GM19438 (cell line): ENCODE measurements around the gene CRKL.
A peak's percentile ranks its signal among the peaks of the same experiment; 100 is the strongest.

Experiments
- ATAC-seq: cut with Tn5 transposase; IDR thresholded peaks from one replicate; pipeline ENCODE4 v1.9.1; 2021; ENCODE audit warnings: low read depth; ENCODE audit not compliant: unreplicated experiment

CRKL gene

GRCh38 chr22:20993304-20994127, 76.3 kb downstream of the CRKL start:
- no peak for ATAC-seq

DNA sequence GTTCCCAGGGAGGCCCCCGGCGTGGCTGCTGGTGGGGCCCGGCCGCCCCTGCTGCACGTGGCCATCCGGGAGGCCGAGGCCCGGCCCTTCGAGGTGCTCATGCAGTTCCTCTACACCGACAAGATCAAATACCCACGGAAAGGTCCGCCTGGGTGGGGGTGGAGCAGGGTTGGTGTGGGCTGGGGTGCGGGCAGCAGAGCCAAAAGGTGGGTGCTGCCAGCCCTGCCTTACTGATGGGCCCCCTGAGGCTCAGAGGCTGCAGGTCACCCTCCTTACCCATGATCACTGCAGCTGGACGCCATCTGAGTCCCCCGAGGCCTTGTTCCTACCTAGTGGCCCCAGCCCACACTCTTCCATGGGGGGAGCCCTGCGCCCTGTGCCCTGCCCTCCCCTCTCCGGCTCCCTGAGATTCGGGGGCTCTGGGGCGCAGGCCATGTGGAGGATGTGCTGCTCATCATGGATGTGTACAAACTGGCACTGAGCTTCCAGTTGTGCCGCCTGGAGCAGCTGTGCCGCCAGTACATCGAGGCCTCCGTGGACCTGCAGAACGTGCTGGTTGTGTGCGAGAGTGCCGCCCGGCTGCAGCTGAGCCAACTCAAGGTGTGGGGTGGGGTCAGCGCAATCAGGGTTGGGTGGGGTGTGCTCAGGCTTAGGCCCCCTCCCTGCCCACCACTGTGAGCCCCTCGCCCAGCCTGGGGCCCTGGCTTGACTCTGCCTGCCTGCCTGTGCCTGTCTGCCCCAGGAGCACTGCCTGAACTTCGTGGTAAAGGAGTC, 77.1 kb downstream of the CRKL start:
- ATAC-seq = no peak

- no peak for ATAC-seq
Observed at GRCh38 chr22:20994902-20995241, 77.7 kb downstream of the CRKL start.

- no peak for ATAC-seq
Observed at GRCh38 chr22:20995329-20996030, 78.3 kb downstream of the CRKL start.

DNA sequence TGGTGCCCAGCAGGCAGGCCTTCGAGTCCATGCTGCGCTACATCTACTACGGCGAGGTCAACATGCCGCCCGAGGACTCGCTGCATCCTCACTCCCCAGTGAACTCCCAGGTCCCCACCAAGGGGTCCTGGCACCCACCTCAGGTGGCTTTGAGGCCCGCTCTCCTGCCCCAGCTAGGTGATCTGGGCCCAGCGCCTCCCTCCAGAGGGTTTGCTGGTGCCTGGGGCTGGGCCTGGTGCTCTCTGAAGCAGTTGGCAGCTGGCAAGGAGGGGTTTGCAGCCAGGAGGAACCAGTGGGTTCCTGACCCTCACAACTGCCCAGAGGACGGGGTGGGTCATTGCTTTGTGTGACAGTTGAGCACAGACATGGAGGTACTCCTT, 78.8 kb downstream of the CRKL start:
- no peak for ATAC-seq

- ATAC-seq = no peak
Observed at GRCh38 chr22:20996598-20997535, 79.7 kb downstream of the CRKL start.

DNA sequence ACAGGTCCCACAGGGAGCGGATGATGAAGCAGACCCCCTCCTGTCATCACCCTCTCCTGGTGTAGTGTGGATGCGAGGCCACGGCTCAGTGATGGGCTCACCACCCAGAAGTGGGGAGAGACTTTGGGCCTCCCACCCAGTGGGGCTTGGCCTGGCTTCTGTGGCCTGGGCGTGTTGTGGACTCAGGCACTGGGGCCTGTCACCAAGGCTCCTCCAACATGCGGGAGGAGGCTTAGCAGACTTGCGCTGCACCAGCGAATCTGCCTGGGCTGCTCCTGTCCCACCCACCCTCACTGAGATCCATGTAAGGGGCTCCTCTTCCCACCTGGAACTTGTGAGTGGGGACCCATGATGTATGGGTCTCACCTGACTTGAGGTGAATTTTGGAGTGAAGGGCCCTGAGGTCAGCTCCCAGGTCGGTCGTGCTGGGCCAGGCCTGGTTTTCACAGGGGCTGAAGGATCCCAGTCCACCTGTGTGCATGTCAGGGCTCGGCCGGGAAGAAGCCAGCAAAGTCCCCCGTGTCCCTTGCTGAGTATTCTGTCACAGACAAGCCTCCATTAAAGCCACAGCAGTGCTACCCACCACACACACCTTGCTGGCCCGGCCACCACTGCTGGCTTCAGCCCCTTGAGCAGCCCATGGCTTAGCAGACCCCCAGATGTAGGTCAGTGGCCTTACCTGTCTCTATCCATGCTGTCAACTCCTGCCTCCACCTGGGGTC, 80.5 kb downstream of the CRKL start:
- ATAC-seq = no peak

DNA sequence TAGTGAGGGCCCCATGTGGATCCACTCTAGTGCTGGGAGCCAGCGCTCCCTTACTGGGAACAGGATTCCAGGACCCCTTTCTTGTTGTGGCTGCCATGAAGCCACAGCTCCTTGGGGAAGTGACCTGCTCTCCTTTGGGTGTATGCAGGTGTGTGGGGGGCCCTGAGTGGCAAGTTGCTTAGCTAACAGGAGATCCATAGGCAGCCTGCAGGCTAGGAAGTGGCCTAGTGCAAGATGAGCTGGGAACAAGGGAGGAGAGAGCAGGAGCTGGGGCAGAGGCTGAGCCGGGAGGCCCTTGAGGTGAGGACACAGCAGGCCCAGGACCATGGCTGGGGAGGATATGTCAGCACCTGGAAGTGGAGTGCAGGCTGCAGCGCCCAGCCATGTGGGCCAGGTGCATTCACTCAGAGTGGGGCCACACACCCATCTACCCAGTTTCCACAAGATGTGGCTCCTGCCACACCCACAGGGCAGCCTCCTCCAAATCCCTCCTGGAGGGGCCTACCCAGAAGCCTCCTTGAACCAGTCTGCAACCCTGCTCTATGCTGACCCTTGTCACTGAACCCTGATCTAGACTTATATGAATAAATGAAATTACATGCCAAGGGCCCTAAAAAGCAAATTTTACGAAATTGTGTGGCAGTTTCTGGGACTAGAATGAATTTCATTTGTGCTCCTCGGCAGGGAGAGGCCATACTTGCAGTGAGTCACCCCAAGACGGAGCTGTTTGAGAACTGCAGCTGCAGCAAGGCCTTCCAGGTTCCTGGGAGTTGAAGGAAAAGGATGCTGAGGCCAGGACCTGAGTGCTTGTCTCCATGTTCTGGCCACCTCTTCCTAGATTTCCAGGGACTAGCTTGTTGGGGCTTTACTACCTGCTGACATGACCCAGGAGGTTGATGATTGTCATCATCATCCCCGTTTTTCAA, 81.5 kb downstream of the CRKL start:
- no peak for ATAC-seq

DNA sequence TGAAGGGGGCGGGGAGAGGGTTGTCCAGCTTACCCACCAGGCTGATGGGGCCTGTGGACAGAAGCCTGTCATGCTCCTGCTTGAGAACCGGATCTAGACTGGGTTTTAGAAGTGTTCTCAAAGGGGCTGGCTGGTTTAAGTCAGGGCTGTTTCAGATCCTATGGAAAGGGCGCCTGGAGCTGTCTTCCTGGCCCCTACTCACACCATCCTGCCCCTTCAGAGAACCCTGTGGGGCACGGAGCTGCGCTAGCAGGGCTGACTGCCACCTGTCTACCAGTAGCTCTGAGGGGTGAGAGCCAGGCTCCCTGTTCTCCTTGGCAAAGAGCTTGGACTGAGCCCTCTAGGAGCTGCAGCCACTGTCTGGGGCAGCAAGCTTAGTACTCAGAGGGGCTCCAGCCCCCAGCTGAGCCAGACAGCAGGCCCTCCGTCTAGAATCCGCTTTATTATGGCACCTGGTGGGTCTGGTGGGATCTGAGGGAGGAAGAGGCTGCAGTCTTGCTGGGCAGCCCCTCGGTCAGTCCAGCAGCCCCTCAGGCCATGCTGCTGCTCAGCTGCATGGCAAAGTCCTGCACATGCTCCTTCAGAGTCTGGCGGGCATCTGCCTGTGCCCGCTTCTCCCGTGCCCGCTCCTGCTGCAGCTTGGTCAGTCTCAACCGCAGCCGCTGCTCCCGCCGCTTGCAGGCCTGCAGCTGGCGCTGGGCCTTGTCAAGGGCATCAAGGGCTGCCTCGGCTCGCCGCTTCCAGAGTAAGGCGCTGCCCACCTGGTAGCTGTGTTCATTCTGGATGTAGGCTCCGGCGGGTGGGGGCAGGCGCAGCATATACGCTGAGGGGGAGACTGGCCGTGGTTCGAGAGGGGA, 82.4 kb downstream of the CRKL start:
- no peak for ATAC-seq

DNA sequence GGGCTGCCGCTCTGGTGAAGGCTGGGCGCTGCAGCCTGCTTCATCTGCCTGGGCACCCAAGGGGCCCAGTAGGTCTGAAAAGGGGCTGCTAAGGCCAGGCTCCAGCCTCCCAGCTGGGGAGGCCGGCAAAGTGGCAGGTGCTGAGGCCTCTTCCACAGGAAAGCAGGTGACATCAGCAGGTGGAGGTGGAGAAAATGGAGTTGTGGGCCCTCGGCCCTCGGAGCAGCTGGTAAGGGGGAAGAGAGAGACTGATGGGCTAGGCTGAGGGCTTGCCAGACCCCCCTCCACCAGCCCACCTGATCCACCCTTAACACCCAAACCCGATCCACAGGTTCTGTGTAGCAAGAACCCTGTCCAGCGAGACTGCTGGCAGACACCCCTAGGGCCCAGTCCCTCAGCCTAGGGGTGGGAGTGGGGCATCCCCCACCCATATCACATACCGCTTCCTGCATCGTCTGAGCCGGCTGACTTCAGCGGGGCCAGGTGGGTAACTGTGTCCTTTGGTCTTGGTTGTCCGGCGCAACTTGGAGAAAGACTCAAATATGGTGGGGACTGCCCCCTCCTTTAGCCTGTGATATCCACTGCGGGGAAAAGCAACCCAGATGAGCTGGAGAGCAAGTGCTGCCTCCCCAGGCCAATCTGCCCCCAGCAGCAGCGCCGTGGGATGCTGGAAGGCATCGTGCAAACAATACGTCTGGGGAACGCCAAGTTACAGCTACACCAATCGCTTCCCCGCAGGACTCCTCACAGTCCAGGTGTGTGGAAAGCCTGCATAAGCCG, 83.2 kb downstream of the CRKL start:
- no peak for ATAC-seq

DNA sequence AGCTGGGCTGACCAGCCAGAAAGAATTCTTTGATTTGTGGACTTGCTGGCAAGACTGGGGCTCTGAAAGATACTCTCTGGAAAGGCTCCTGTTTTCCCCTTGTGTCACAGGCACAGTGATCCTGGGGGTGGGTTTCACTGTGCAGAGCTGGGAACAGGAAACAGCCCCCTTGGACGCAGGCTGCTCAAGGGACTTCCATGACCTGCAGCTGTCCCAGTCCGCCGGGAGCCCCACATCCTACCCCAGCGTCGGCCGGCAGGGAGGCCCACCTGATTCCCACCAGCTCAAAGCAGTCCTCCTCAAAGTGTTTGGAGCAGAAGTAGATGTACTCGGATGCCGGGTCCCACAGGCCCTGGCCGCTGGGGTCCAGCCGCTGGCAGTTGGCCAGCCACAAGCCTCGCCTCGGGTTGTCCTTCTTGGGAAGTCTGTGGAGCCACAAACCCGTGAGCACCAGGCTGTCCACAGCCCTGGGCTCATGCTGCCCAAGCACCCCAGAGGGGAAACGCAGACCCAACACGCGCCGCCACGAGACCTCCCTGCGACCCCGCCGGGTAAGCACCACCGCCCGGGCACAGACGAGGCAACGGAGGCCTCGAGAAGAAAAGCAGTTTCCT, 83.9 kb downstream of the CRKL start:
- ATAC-seq = no peak

- peak; percentile 83 for ATAC-seq
Observed at GRCh38 chr22:21001601-21002325, 84.6 kb downstream of the CRKL start, which contains the start of gene THAP7. Gene THAP7 (minus strand): TSS chr22:21002118. CDS start chr22:21001911, 207 bp downstream.
